Measurements from ENCODE around the gene SPAG7.

Gene SPAG7

GRCh38 chr17:4946312-4946976, 21.2 kb downstream of the SPAG7 start:
- DNase-seq (ENCODE audit: extremely low spot score), result no peak
- POLR2A ChIA-PET, result no interaction called here
- TF ChIP-seq, protein P1, sequence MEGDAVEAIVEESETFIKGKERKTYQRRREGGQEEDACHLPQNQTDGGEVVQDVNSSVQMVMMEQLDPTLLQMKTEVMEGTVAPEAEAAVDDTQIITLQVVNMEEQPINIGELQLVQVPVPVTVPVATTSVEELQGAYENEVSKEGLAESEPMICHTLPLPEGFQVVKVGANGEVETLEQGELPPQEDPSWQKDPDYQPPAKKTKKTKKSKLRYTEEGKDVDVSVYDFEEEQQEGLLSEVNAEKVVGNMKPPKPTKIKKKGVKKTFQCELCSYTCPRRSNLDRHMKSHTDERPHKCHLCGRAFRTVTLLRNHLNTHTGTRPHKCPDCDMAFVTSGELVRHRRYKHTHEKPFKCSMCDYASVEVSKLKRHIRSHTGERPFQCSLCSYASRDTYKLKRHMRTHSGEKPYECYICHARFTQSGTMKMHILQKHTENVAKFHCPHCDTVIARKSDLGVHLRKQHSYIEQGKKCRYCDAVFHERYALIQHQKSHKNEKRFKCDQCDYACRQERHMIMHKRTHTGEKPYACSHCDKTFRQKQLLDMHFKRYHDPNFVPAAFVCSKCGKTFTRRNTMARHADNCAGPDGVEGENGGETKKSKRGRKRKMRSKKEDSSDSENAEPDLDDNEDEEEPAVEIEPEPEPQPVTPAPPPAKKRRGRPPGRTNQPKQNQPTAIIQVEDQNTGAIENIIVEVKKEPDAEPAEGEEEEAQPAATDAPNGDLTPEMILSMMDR (IDR thresholded peaks at IDR 0.05; ENCODE audit: control extremely low read depth, extremely low read depth, low read depth, missing control alignments), result no peak
- CTCF ChIA-PET, result interaction anchor here (1.2 to 4.0 kb wide), 4 partner anchors 10 to 51 kb away, joined by 3 to 11 read pairs (median 6); partner anchors contain the start of genes INCA1, KIF1C and SPAG7

- TF ChIP-seq, protein P1 (IDR thresholded peaks at IDR 0.05; ENCODE audit: control extremely low read depth, extremely low read depth, low read depth, missing control alignments), result no peak
- ChIA-PET POLR2A (no interaction called here), CTCF (interaction anchor here (1.1 to 4.0 kb wide), 4 partner anchors 11 to 85 kb away, joined by 3 to 11 read pairs (median 6); partner anchors contain the start of genes INCA1 and KIF1C)
- DNase-seq (ENCODE audit: extremely low spot score), result no peak
Measured at GRCh38 chr17:4945944-4946280, 21.7 kb downstream of the SPAG7 start.

GRCh38 chr17:4945176-4945943, 22.3 kb downstream of the SPAG7 start:
- ChIA-PET CTCF (interaction anchor here (1.1 to 4.0 kb wide), 4 partner anchors 11 to 85 kb away, joined by 3 to 11 read pairs (median 6); partner anchors contain the start of genes INCA1 and KIF1C), POLR2A (interaction anchor here (1.1 kb wide), 1 partner anchor 22 kb away, joined by 6 read pairs; the partner anchor contains the start of gene SPAG7)
- TF ChIP-seq, protein P1 (IDR thresholded peaks at IDR 0.05; ENCODE audit: control extremely low read depth, extremely low read depth, low read depth, missing control alignments), result no peak
- DNase-seq (ENCODE audit: extremely low spot score), result peak; percentile 75

DNA sequence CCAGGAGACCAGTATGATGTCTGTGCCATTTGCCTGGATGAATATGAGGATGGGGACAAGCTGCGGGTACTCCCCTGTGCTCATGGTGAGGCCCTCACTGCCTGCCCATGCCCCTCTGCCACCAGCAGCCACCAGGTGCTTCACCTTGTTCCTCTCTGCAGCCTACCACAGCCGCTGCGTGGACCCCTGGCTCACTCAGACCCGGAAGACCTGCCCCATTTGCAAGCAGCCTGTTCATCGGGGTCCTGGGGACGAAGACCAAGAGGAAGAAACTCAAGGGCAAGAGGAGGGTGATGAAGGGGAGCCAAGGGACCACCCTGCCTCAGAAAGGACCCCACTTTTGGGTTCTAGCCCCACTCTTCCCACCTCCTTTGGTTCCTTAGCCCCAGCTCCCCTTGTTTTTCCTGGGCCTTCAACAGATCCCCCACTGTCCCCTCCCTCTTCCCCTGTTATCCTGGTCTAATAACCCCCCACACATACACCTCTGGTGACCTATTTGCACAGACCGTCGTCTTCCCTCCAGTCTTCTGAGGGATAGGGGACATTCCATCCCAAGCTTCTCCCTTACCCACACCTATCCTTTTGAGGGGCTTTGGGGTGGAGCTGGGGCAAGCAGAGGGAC, 23.0 kb downstream of the SPAG7 start:
- DNase-seq (ENCODE audit: extremely low spot score), result no peak
- TF ChIP-seq, protein P1 (IDR thresholded peaks at IDR 0.05; ENCODE audit: control extremely low read depth, extremely low read depth, low read depth, missing control alignments), result no peak
- ChIA-PET POLR2A (interaction anchor here (1.1 kb wide), 1 partner anchor 23 kb away, joined by 6 read pairs; the partner anchor contains the start of gene SPAG7), CTCF (interaction anchor here (1.1 kb wide), 1 partner anchor 86 kb away, joined by 3 read pairs; no protein-coding TSS in a partner anchor)

DNA sequence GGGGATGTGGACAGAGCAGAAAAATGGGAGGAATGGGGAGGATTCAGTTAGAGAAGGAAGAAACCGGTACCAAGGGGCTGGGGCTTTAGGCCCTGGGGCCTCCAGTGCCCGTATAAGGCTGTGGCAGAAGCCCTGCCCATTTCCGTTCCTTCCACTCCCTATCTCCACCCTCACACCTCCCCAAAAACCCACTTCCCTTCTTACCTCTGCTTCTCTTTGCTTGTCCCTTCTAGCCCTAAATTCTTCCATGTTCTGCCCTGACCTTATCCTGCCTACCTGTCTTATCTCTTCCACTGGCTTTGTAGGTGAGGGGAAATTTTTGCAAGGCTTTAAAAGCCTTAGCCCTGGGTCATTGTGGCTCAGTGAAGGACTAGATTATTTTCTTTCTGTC, 23.5 kb downstream of the SPAG7 start:
- TF ChIP-seq, protein P1 (IDR thresholded peaks at IDR 0.05; ENCODE audit: control extremely low read depth, extremely low read depth, low read depth, missing control alignments), result no peak
- DNase-seq (ENCODE audit: extremely low spot score), result no peak
- ChIA-PET POLR2A (interaction anchor here (1.1 kb wide), 1 partner anchor 23 kb away, joined by 6 read pairs; the partner anchor contains the start of gene SPAG7), CTCF (no interaction called here)

Data from GM10248 (cell line).